Cardiac fibroblast (primary cell): ENCODE data around the gene COL8A1.
"Not testable (repeated sequence)": the region's sequence is repeated elsewhere in the genome, so short reads cannot be mapped to it uniquely, and the experiment has no call there.

Experiments
- DNase-seq, 2 donors: peaks; one replicate each; pipeline versions ENCODE4 v3.0.0 to v3.0.0-alpha.2; 2010; ENCODE audit warnings: low read depth in 2 of 2
- H3K4me3 ChIP-seq, 2 donors: replicated peaks in 1 of 2; 1 replicate in 1 of 2; 2 replicates in 1 of 2; pipeline ENCODE4 v1.5.1; 2011; ENCODE audit warnings: low read depth in 2 of 2, low read length in 2 of 2, mild to moderate bottlenecking in 2 of 2, moderate library complexity in 1 of 2
- TF ChIP-seq, protein P1 (sequence below): IDR thresholded peaks from one replicate; pipeline ENCODE4 v1.5.1; 2011; ENCODE audit warnings: low read depth, mild to moderate bottlenecking, low read length, inconsistent platforms

The COL8A1 gene

DNA sequence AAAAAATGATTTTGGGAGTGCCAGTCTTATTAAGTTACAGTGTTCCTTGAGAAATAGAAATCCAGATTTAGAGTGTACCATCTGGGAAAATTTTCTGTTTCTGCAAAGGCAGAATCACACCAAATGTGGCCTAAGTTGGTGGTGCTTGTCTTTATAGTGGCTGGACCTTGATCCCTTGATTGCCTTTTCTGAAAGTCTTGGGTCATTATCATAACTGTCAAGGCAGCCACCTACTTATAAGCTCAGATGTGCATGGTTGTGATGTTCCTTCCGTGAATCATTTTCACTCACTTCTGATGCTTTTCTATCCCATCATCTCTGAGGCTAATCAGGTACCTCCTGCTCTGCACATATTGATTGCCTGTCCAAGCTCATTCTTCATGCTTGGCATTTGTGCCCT is 199.3 kb downstream of the COL8A1 start:
- TF ChIP-seq, protein P1, sequence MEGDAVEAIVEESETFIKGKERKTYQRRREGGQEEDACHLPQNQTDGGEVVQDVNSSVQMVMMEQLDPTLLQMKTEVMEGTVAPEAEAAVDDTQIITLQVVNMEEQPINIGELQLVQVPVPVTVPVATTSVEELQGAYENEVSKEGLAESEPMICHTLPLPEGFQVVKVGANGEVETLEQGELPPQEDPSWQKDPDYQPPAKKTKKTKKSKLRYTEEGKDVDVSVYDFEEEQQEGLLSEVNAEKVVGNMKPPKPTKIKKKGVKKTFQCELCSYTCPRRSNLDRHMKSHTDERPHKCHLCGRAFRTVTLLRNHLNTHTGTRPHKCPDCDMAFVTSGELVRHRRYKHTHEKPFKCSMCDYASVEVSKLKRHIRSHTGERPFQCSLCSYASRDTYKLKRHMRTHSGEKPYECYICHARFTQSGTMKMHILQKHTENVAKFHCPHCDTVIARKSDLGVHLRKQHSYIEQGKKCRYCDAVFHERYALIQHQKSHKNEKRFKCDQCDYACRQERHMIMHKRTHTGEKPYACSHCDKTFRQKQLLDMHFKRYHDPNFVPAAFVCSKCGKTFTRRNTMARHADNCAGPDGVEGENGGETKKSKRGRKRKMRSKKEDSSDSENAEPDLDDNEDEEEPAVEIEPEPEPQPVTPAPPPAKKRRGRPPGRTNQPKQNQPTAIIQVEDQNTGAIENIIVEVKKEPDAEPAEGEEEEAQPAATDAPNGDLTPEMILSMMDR: no peak
- H3K4me3 ChIP-seq: no peak overlapping the region
- DNase-seq: no peak

DNA sequence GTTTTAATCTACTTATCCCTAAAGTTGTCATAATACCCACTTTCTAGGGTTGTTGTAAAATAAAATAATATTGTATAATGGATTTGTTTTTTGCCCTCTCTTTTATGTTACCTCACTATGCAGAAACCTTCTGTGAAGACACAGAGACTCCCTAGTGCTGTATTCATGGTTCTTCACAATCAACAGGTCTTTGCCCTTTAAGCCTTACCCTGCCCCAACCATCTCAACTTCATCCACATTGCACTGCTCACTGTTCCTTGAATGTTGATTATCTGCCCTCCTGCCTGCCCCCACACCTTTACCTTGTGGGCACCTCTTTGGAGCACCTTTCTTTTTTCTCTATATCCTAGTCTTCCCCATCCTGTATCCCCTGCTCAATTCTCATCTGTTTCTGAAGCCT is 200.4 kb downstream of the COL8A1 start:
- TF ChIP-seq, protein P1: no peak
- no peak for DNase-seq
- H3K4me3 ChIP-seq: no peak overlapping the region

DNA sequence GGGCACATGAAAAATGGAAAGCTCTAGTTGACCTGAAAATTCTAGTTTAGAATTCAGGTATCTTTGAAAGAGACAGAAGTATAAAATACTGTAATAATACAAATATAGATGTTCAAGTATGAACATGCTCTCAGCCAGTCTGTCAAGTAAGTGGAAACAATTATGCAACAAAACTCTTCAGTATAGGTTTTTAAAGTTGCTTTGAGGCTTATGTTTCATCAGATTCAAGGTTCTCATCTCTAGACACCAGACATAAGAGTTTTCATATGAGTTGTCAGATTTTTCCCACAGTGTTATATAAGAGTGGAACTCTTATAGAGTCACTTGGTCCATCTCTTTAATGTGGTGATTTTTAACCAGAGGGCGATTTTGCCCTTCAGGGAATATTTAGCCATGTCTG is 201.2 kb downstream of the COL8A1 start:
- TF ChIP-seq, protein P1: no peak
- H3K4me3 ChIP-seq: no peak overlapping the region
- DNase-seq: no peak

DNA sequence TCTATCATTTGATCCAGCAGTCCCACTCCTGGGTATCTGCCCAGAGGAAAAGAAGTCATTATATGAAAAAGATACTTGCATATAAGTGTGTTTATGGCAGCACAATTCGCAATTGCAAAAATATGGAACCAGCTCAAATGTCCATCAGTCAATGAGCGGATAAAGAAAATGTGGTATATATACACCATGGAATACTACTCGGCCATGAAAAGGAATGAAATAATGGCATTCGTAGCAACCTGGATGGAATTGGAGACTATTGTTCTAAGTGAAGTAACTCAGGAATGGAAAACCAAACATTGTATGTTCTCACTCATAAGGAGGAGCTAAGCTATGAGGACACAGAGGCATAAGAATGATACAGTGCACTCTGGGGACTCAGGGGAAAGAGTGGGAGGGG is 203.6 kb downstream of the COL8A1 start:
- H3K4me3 ChIP-seq, DNase-seq: not testable (repeated sequence)

DNA sequence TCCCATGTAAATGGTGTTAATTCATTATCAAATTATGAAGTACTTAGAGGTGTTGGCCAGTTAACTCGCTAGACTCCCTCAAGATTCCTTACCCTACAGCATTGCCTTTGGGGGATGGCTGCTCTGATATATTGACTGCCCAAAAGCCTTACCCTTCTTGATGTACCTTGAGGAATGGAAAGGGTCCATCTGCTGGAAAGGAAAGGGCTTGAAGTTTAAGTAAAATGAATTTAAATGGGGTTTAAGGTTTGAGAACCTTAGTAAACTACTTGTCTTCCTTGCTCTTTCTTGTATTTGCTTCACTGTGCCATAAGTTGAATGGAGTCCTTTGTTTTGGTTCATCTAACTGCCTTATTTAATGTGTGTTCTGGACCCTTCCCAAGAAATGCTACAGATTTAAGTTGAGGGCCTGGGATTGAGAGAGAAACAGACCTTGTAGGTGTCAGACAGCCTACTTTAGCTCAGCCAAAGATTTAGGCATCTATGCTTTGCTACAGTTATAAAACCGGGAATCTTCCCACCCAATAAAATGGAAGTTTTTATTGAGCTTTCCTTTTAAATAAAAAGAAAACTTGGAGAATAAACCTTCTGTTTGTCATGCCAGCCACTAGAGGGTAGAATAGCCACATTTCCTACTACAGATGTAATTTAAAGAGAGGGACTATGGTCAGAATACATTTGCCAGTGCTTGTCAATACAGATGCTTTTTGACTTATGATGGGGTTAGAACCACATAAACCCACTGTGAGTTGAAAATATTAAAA is 204.6 kb downstream of the COL8A1 start:
- H3K4me3 ChIP-seq: no peak overlapping the region
- TF ChIP-seq, protein P1: peak; percentile 65
- peak; percentile 77 to 80 for DNase-seq

DNA sequence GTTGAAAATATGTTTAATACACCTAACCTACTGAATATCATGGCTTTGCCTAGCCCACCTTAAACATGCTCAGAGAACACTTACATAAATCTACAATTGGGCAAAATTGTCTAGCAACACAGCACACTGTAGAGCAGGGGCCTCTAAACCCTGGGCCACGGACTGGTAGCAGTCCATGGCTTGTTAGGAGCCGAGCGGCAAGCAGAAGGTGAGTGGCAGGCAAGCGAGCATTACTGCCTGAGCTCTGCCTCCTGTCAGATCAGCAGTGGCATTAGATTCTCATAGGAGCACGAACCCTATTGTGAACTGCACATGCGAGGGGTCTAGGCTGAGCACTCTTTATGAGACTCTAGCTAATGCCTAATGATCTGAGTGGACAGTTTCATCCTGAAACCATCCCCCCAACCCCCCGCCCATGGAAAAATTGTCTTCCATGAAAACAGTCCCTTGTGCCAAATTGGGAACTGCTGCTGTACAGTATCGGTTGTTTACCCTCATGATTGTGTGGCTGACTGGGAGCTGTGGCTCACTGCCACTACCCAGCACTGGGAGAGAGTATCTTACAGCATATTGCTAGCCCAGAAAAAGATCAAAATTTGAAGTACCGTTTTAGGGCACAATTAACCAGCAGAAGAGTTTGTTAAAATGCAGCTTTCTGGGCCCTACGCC is 205.3 kb downstream of the COL8A1 start:
- TF ChIP-seq, protein P1: no peak
- DNase-seq: peak in 1 of 2 donors; percentile 44

DNA sequence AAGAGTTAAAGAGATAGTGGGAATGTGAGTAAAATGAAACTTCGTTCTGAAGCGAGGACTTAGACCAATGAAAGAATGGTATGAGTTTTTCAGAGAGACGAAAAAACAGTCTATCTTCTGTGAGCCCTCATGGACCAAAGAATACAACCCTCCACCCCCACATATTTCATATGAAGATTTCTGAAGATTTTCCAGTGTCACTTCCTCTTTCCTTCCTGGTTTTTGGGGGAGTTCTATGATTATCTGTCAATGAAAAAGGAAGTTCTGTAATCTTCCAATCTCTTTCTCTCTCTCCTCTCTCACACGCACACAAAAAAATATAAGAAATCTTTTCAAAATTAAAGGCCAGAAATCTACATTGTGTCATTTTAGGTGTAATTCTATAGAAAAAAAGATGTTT is 206.9 kb downstream of the COL8A1 start:
- H3K4me3 ChIP-seq: no peak overlapping the region
- DNase-seq: no peak
- TF ChIP-seq, protein P1: no peak

More for the DNA sequence above, 205.3 kb downstream of the COL8A1 start:
- no peak overlapping the region for H3K4me3 ChIP-seq
